OCI-LY3 (cell line): ENCODE data around the gene NRG3.

ENCODE experiments used
- EZH2phosphoT487 ChIP-seq: fragments of 200-600 bp; shearing (Covaris generic); IDR thresholded peaks from 2 replicates; pipeline ENCODE4 v1.6.1; 2018; ENCODE audit warnings: antibody characterized with exemption, mixed run types, low read depth
- TF ChIP-seq, protein P1 (sequence below): fragments of 200-600, 300-600 bp; sonication (generic); IDR thresholded peaks from 2 replicates; pipeline ENCODE4 v1.5.1; 2014; ENCODE audit warnings: antibody characterized with exemption, low read length, low read depth

DNA sequence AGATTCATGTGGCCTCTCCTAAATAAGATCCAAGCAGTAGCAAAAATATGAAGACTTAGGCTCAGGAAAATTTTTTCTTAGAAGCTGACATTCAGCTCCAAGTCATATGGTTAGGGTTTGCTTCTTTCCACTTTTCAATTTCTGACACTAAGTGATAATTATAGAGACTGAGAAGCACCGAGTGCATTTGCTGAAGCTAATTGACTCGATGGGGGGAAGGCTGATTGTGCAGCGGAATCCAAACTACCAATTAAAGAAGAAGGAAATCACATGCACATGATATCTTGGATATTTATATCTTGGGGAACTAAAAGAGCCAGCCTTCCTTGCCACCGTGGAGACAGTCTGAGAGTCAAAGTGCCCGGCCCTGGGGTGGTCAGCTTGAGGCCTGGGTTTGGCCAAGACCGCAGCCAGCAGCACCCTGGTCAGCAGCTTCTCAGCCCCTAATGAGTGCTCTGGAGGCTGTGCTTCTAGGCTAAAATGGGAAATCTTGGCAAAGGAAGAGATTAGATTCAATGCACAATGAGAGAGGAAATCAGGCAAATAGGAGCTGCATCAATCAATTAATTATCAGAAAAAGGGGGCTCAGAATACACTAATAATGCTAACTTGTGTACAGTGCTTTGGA is 589.3 kb downstream of the NRG3 start:
- TF ChIP-seq, protein P1, sequence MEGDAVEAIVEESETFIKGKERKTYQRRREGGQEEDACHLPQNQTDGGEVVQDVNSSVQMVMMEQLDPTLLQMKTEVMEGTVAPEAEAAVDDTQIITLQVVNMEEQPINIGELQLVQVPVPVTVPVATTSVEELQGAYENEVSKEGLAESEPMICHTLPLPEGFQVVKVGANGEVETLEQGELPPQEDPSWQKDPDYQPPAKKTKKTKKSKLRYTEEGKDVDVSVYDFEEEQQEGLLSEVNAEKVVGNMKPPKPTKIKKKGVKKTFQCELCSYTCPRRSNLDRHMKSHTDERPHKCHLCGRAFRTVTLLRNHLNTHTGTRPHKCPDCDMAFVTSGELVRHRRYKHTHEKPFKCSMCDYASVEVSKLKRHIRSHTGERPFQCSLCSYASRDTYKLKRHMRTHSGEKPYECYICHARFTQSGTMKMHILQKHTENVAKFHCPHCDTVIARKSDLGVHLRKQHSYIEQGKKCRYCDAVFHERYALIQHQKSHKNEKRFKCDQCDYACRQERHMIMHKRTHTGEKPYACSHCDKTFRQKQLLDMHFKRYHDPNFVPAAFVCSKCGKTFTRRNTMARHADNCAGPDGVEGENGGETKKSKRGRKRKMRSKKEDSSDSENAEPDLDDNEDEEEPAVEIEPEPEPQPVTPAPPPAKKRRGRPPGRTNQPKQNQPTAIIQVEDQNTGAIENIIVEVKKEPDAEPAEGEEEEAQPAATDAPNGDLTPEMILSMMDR: no peak
- TF ChIP-seq EZH2phosphoT487: no peak
